A549 (cell line): ENCODE results near the gene TBC1D16. TPM values are rescaled to one million over a fixed set of nuclear protein-coding genes. Genes with fewer than 3 reads are reported as not detected.
A peak's percentile ranks its signal among the peaks of the same experiment; 100 is the strongest.

Source experiments
- ATAC-seq, 2 experiments: fragments of 200-7000 bp in 1 of 2; fragments of >200 bp in 1 of 2; cut with Nextera tagmentation in 1 of 2; cut with Tn5 transposase in 1 of 2; 3 replicates each; pipeline versions ENCODE4 v1.8.0 to v1.9.1; 2018 to 2020; ENCODE audit warnings: mild to moderate bottlenecking in 1 of 2, moderate library complexity in 1 of 2
- CTCF ChIA-PET: fragments of 300-600 bp; sonication (Branson Sonifier 250); formaldehyde crosslinking; extraction: SDS; loops from one replicate; lab custom pipeline; 2021; ENCODE audit warnings: antibody characterized with exemption, inconsistent platforms; lab: Yijun Ruan, JAX
- POLR2A ChIA-PET: fragments of 350-600 bp; formaldehyde crosslinking; extraction: SDS; loops from one replicate; lab custom pipeline; 2021; ENCODE audit warnings: antibody characterized with exemption, inconsistent platforms; lab: Yijun Ruan, JAX
- DNase-seq, 2 experiments: peaks; one replicate each; pipeline versions ENCODE4 v3.0.0 to v3.0.0-alpha.2; 2011 to 2016; ENCODE audit warnings: low read depth in 1 of 2, low spot score in 1 of 2
- FAIRE-seq: peaks from 2 replicates; lab custom pipeline; 2011; peaks lifted over from hg19 to GRCh38; lab: Jason Lieb, UNC
- H3K27ac ChIP-seq, 2 experiments: fragments of >200 bp; sonication (Bioruptor Twin); formaldehyde crosslinking; 3 replicates each; pipeline ENCODE4 v1.5.1; 2016 to 2017
- H3K4me1 ChIP-seq: fragments of >200 bp; sonication (Bioruptor Twin); formaldehyde crosslinking; 3 replicates; pipeline ENCODE4 v1.6.1; 2016
- H3K4me2 ChIP-seq: fragments of >200 bp; sonication (Bioruptor Twin); formaldehyde crosslinking; 3 replicates; pipeline ENCODE4 v1.6.1; 2016
- H3K4me3 ChIP-seq: fragments of >200 bp; sonication (Bioruptor Twin); formaldehyde crosslinking; 3 replicates; pipeline ENCODE4 v1.5.1; 2016
- H3K9me3 ChIP-seq: fragments of >200 bp; sonication (Bioruptor Twin); formaldehyde crosslinking; 3 replicates; pipeline ENCODE4 v1.6.1; 2016
- ATOH8 ChIP-seq: fragments of 250-450 bp; sonication (Bioruptor Pico); IDR thresholded peaks from 2 replicates; pipeline ENCODE4 v1.5.0; 2020; ENCODE audit warnings: low read depth, mild to moderate bottlenecking, moderate library complexity
- CBX8 ChIP-seq: fragments of 200-600 bp; sonication (generic); IDR thresholded peaks from 2 replicates; pipeline ENCODE4 v1.6.1; 2016
- CHD4 ChIP-seq: fragments of 200-600 bp; sonication (generic); IDR thresholded peaks from 2 replicates; pipeline ENCODE4 v1.6.1; 2016; ENCODE audit warnings: antibody characterized with exemption, mild to moderate bottlenecking, borderline replicate concordance
- EHMT2 ChIP-seq: fragments of 200-600 bp; sonication (generic); IDR thresholded peaks from 2 replicates; pipeline ENCODE4 v1.6.1; 2016; ENCODE audit warnings: antibody characterized with exemption, low read depth, mild to moderate bottlenecking, moderate library complexity
- ELK1 ChIP-seq: fragments of 150-350 bp; IDR thresholded peaks from 2 replicates; pipeline ENCODE4 v1.6.1; 2014; ENCODE audit warnings: low read depth, mild to moderate bottlenecking, low read length
- EP300 ChIP-seq, 2 experiments: fragments of >200 bp; sonication (Bioruptor Twin); formaldehyde crosslinking; IDR thresholded peaks; 2 replicates in 1 of 2; 3 replicates in 1 of 2; pipeline ENCODE4 v1.6.1; 2016 to 2017
- FOSB ChIP-seq: fragments of 250-450 bp; sonication (Bioruptor Pico); IDR thresholded peaks from 2 replicates; pipeline ENCODE4 v1.5.0; 2020; ENCODE audit warnings: mild to moderate bottlenecking, moderate library complexity
- HEYL ChIP-seq: fragments of 250-450 bp; sonication (Bioruptor Pico); IDR thresholded peaks from 2 replicates; pipeline ENCODE4 v1.8.0; 2021; ENCODE audit warnings: mild to moderate bottlenecking, moderate library complexity
- HOXA7 ChIP-seq: fragments of 250-450 bp; sonication (Bioruptor Pico); IDR thresholded peaks from 2 replicates; pipeline ENCODE4 v1.5.0; 2020; ENCODE audit warnings: mild to moderate bottlenecking, moderate library complexity
- MAX ChIP-seq: IDR thresholded peaks from 2 replicates; pipeline ENCODE4 v1.6.1; 2012
- MYC ChIP-seq: IDR thresholded peaks from 2 replicates; pipeline ENCODE4 v1.6.1; 2012; ENCODE audit warnings: mild to moderate bottlenecking, inconsistent platforms, low read length, improper control_type of control experiment, borderline replicate concordance
- POLR2A ChIP-seq: IDR thresholded peaks from 2 replicates; pipeline ENCODE4 v1.6.1; 2012; ENCODE audit warnings: mild to moderate bottlenecking, low read length
- POLR2AphosphoS2 ChIP-seq: conservative IDR thresholded peaks from 2 replicates; pipeline ENCODE4 v1.6.1; 2012; ENCODE audit warnings: low read length, improper control_type of control experiment, inconsistent platforms
- RAD21 ChIP-seq, 2 experiments: fragments of >200 bp in 1 of 2; sonication (Bioruptor Twin) in 1 of 2; formaldehyde crosslinking in 1 of 2; IDR thresholded peaks in 1 of 2; conservative IDR thresholded peaks in 1 of 2; 2 replicates in 1 of 2; 3 replicates in 1 of 2; pipeline ENCODE4 v1.6.1; 2012 to 2018; ENCODE audit warnings: inconsistent platforms in 1 of 2
- SMC3 ChIP-seq: fragments of >200 bp; sonication (Bioruptor Twin); formaldehyde crosslinking; IDR thresholded peaks from 3 replicates; pipeline ENCODE4 v1.6.1; 2018; ENCODE audit warnings: inconsistent platforms
- USF2 ChIP-seq: fragments of 450-650 bp; IDR thresholded peaks from 2 replicates; pipeline ENCODE4 v1.6.1; 2014; ENCODE audit warnings: antibody characterized with exemption
- ZFP36 ChIP-seq: fragments of 450-650 bp; IDR thresholded peaks from 2 replicates; pipeline ENCODE4 v1.6.1; 2014; ENCODE audit warnings: borderline replicate concordance; ENCODE audit not compliant: partially characterized antibody
- ZNF302 ChIP-seq: fragments of 250-450 bp; sonication (Bioruptor Pico); IDR thresholded peaks from 2 replicates; pipeline ENCODE4 v1.9.0; 2021; ENCODE audit warnings: inconsistent platforms, mild to moderate bottlenecking, moderate library complexity
- ZSCAN20 ChIP-seq: fragments of 250-450 bp; sonication (Bioruptor Pico); IDR thresholded peaks from 2 replicates; pipeline ENCODE4 v1.8.0; 2022; ENCODE audit warnings: mild to moderate bottlenecking, moderate library complexity
- WGBS: methylation state at CpG from one replicate; pipeline ENCODE4 v1.1.6; 2017; ENCODE audit errors: missing lambda C conversion rate; 5-methylcytosine and 5-hydroxymethylcytosine counted together
- polyA plus RNA-seq, 4 experiments: library from polyadenylated mRNA; depleted of rRNA in 3 of 4; stranded (reverse); fragments of >200 nt; fragmentation: RNase III in 1 of 4; extraction: RNeasy Plus Mini Kit Qiagen cat#74134 plus additional on column Dnase treatment in 1 of 4; gene quantifications; 2 replicates in 3 of 4; 3 replicates in 1 of 4; pipeline ENCODE4 v1.2.3, GENCODE V29; 2011 to 2017

Gene TBC1D16
- polyA plus RNA-seq, 2 of the 4 experiments (the other 2 are of a cell fraction): 8.9 to 12.5 TPM

GRCh38 chr17:79990704-79991103 lies 45.0 kb downstream of the TBC1D16 start:
- peaks cover 86% of the 10 kb centered on the region for H3K4me1 ChIP-seq
- FAIRE-seq (no peak), ATAC-seq (no peak), DNase-seq (no peak)
- 91% methylated on average over 17 of the region's 17 CpGs for WGBS
- no peak overlapping the region for H3K4me3 ChIP-seq
- H3K4me2 ChIP-seq: peak overlapping the region; percentile 99; the same call in 2 of the 3 replicates
- CTCF ChIA-PET: interaction anchor here (0.7 to 7.5 kb wide), 17 partner anchors 12 to 268 kb away, joined by 3 to 154 read pairs (median 9); partner anchors contain the start of genes CBX4 and CBX8
- H3K27ac ChIP-seq: peak overlapping the region; percentile 69 to 89; a peak in 5 of 6 replicates
- no peak for TF ChIP-seq RAD21 (conservative IDR thresholded peaks at IDR 0.05 in 1 of 2, IDR thresholded peaks at IDR 0.05 in 1 of 2)
- TF ChIP-seq MAX: no peak
- TF ChIP-seq EP300 (IDR thresholded peaks at IDR 0.05): no peak
- TF ChIP-seq ELK1: no peak
- no peak for TF ChIP-seq CBX8
- no peak for TF ChIP-seq SMC3
- no peak for TF ChIP-seq MYC
- no peak for TF ChIP-seq ZNF302 (CRISPR knock-in tag)
- no peak for TF ChIP-seq USF2
- no peak for TF ChIP-seq ZSCAN20 (CRISPR knock-in tag)
- TF ChIP-seq CHD4: no peak
- no peak for TF ChIP-seq ATOH8 (CRISPR knock-in tag)
- no peak for TF ChIP-seq POLR2A
- no peak for TF ChIP-seq HOXA7
- TF ChIP-seq POLR2AphosphoS2: no peak
- POLR2A ChIA-PET: interaction anchor here (2.0 kb wide), 1 partner anchor 151 kb away, joined by 10 read pairs; the partner anchor contains the start of gene CBX4
- no peaks in the 10 kb centered on the region for H3K9me3 ChIP-seq

- peak overlapping the region; percentile 9 to 89; a peak in 5 of 6 replicates for H3K27ac ChIP-seq
Measured at GRCh38 chr17:79990051-79990592, 45.5 kb downstream of the TBC1D16 start.

More at GRCh38 chr17:79990051-79990592, 45.5 kb downstream of the TBC1D16 start:
- no peak for TF ChIP-seq ATOH8 (CRISPR knock-in tag)
- TF ChIP-seq FOSB: no peak
- no peak for TF ChIP-seq USF2
- no peak for TF ChIP-seq HEYL (CRISPR knock-in tag)
- no peak for TF ChIP-seq ELK1
- no peak for TF ChIP-seq CHD4
- TF ChIP-seq ZFP36: no peak
- no peak for TF ChIP-seq EHMT2
- TF ChIP-seq MAX: no peak
- TF ChIP-seq, all 56 proteins: peak for 0
- H3K9me3 ChIP-seq: no peaks in the 10 kb centered on the region
- WGBS: 83% methylated on average over 21 of the region's 21 CpGs
- POLR2A ChIA-PET: interaction anchor here (2.0 kb wide), 1 partner anchor 151 kb away, joined by 10 read pairs; the partner anchor contains the start of gene CBX4
- H3K4me3 ChIP-seq: no peak overlapping the region
- CTCF ChIA-PET: interaction anchor here (0.7 to 7.5 kb wide), 17 partner anchors 12 to 267 kb away, joined by 3 to 154 read pairs (median 9); partner anchors contain the start of genes CBX4 and CBX8
- peaks cover 86% of the 10 kb centered on the region for H3K4me1 ChIP-seq
- no peak overlapping the region; the same call in 2 of the 3 replicates for H3K4me2 ChIP-seq
- DNase-seq (no peak), FAIRE-seq (no peak), ATAC-seq (no peak)
